ELF-1 (cell line): ENCODE results near the gene KSR2.

Experiments
- DNase-seq: peaks from one replicate; pipeline ENCODE4 v3.0.0-alpha.2; 2016; ENCODE audit warnings: low read depth, low spot score

KSR2 gene

GRCh38 chr12:117692512-117692911 lies 276.3 kb downstream of the KSR2 start:
- DNase-seq = no peak

- no peak for DNase-seq
Observed at GRCh38 chr12:117689857-117690256, 278.9 kb downstream of the KSR2 start.

- no peak for DNase-seq
Observed at GRCh38 chr12:117688446-117688845, 280.3 kb downstream of the KSR2 start.

- no peak for DNase-seq
Observed at GRCh38 chr12:117686911-117687377, 281.8 kb downstream of the KSR2 start.

- DNase-seq = no peak
Observed at GRCh38 chr12:117686210-117686609, 282.6 kb downstream of the KSR2 start.

GRCh38 chr12:117685110-117685926 lies 283.5 kb downstream of the KSR2 start:
- peak; percentile 80 for DNase-seq

- no peak for DNase-seq
Observed at GRCh38 chr12:117684471-117684870, 284.3 kb downstream of the KSR2 start.

- DNase-seq = no peak
Observed at GRCh38 chr12:117680312-117680711, 288.5 kb downstream of the KSR2 start.

- DNase-seq = no peak
Observed at GRCh38 chr12:117679776-117680175, 289.0 kb downstream of the KSR2 start.

- DNase-seq = no peak
Observed at GRCh38 chr12:117674763-117675162, 294.0 kb downstream of the KSR2 start.

GRCh38 chr12:117674313-117674712 lies 294.5 kb downstream of the KSR2 start:
- no peak for DNase-seq

GRCh38 chr12:117671734-117672133 lies 297.1 kb downstream of the KSR2 start:
- DNase-seq = peak; percentile 86

GRCh38 chr12:117664169-117664568 lies 304.6 kb downstream of the KSR2 start:
- no peak for DNase-seq

GRCh38 chr12:117662620-117663395 lies 306.0 kb downstream of the KSR2 start:
- DNase-seq = no peak

GRCh38 chr12:117662220-117662619 lies 306.6 kb downstream of the KSR2 start:
- no peak for DNase-seq

GRCh38 chr12:117661471-117661870 lies 307.3 kb downstream of the KSR2 start:
- DNase-seq = no peak

- DNase-seq = no peak
Observed at GRCh38 chr12:117660896-117661295, 307.9 kb downstream of the KSR2 start.

GRCh38 chr12:117658226-117658625 lies 310.6 kb downstream of the KSR2 start:
- DNase-seq = no peak

GRCh38 chr12:117649796-117650195 lies 319.0 kb downstream of the KSR2 start:
- DNase-seq = no peak

GRCh38 chr12:117646520-117646919 lies 322.3 kb downstream of the KSR2 start:
- DNase-seq = no peak

GRCh38 chr12:117645473-117645872 lies 323.3 kb downstream of the KSR2 start:
- DNase-seq = no peak

GRCh38 chr12:117643971-117644370 lies 324.8 kb downstream of the KSR2 start:
- no peak for DNase-seq

- DNase-seq = no peak
Observed at GRCh38 chr12:117641885-117642284, 326.9 kb downstream of the KSR2 start.
